CD14-positive monocyte (primary cell): Measurements from ENCODE around the gene TSHZ2. TPM values are rescaled to one million over a fixed set of nuclear protein-coding genes. Genes with fewer than 3 reads are reported as not detected.

Source experiments
- DNase-seq, 3 donors: peaks; one replicate each; pipeline ENCODE4 v3.0.0-alpha.2; 2011 to 2022
- H2AFZ ChIP-seq: 2 replicates; pipeline ENCODE4 v1.6.0; 2012; ENCODE audit warnings: mild to moderate bottlenecking, low read depth, low read length, inconsistent platforms; ENCODE audit not compliant: insufficient read depth, poor library complexity, severe bottlenecking
- H3K27ac ChIP-seq, 2 donors: 1 replicate in 1 of 2; 2 replicates in 1 of 2; pipeline ENCODE4 v1.5.1; 2012 to 2013; ENCODE audit warnings: low read length in 2 of 2, control low read depth in 1 of 2, inconsistent platforms in 1 of 2, low read depth in 1 of 2, mild to moderate bottlenecking in 1 of 2
- H3K27me3 ChIP-seq, 2 donors: one replicate each; pipeline versions ENCODE4 v1.6.0 to v1.6.1; 2011 to 2013; ENCODE audit warnings: low read length in 2 of 2; ENCODE audit not compliant: control insufficient read depth in 2 of 2, insufficient read depth in 2 of 2
- H3K36me3 ChIP-seq, 2 donors: replicated peaks in 1 of 2; 1 replicate in 1 of 2; 2 replicates in 1 of 2; pipeline versions ENCODE4 v1.5.1 to v1.6.1; 2012 to 2013; ENCODE audit warnings: low read length in 2 of 2, control low read depth in 1 of 2, inconsistent platforms in 1 of 2, mild to moderate bottlenecking in 1 of 2; ENCODE audit not compliant: insufficient read depth in 2 of 2, control insufficient read depth in 1 of 2
- H3K4me1 ChIP-seq, 2 donors: 1 replicate in 1 of 2; 2 replicates in 1 of 2; pipeline versions ENCODE4 v1.5.1 to v1.6.1; 2012 to 2013; ENCODE audit warnings: low read length in 2 of 2, control low read depth in 1 of 2, inconsistent platforms in 1 of 2, mild to moderate bottlenecking in 1 of 2, moderate library complexity in 1 of 2; ENCODE audit not compliant: insufficient read depth in 2 of 2, control insufficient read depth in 1 of 2
- H3K4me2 ChIP-seq: replicated peaks from 2 replicates; pipeline ENCODE3; 2012; ENCODE audit warnings: low read length, moderate library complexity, mild to moderate bottlenecking; ENCODE audit not compliant: poor library complexity, severe bottlenecking; ENCODE audit errors: extremely low read depth
- H3K4me3 ChIP-seq, 3 experiments: fragments of 200-600 bp in 1 of 3; sonication (generic) in 1 of 3; replicated peaks in 1 of 3; 1 replicate in 2 of 3; 2 replicates in 1 of 3; pipeline ENCODE4 v1.5.1; 2011 to 2013; ENCODE audit warnings: low read length in 3 of 3, mild to moderate bottlenecking in 3 of 3, control low read depth in 2 of 3, low read depth in 2 of 3, inconsistent platforms in 1 of 3, moderate library complexity in 1 of 3
- H3K79me2 ChIP-seq: 2 replicates; pipeline ENCODE4 v1.6.0; 2012; ENCODE audit warnings: mild to moderate bottlenecking, control low read depth, inconsistent platforms, low read length, moderate library complexity; ENCODE audit not compliant: insufficient read depth
- H3K9ac ChIP-seq: 2 replicates; pipeline ENCODE4 v1.6.0; 2017; ENCODE audit warnings: low read length, mild to moderate bottlenecking; ENCODE audit not compliant: insufficient read depth, poor library complexity, severe bottlenecking
- H3K9me3 ChIP-seq, 2 donors: replicated peaks in 1 of 2; 1 replicate in 1 of 2; 2 replicates in 1 of 2; pipeline versions ENCODE4 v1.5.1 to v1.6.1; 2012 to 2013; ENCODE audit warnings: low read length in 2 of 2, control low read depth in 1 of 2; ENCODE audit not compliant: control insufficient read depth in 1 of 2, insufficient read depth in 1 of 2
- H4K20me1 ChIP-seq: 2 replicates; pipeline ENCODE4 v1.6.0; 2012; ENCODE audit warnings: mild to moderate bottlenecking, low read length, control low read depth, moderate library complexity; ENCODE audit not compliant: insufficient read depth
- H3K27ac Mint-ChIP-seq, 7 donors: one replicate each; pipeline ENCODE4 v1.8.0; 2020; ENCODE audit warnings: mild to moderate bottlenecking in 7 of 7, mixed read lengths in 7 of 7, moderate library complexity in 6 of 7, inconsistent platforms in 2 of 7
- H3K27me3 Mint-ChIP-seq, 3 donors: one replicate each; pipeline ENCODE4 v1.8.0; 2021 to 2022; ENCODE audit warnings: low read depth in 3 of 3, mild to moderate bottlenecking in 3 of 3, mixed read lengths in 3 of 3, moderate library complexity in 3 of 3, inconsistent platforms in 1 of 3
- H3K36me3 Mint-ChIP-seq, 2 donors: one replicate each; pipeline ENCODE4 v1.8.0; 2020; ENCODE audit warnings: mixed read lengths in 2 of 2, inconsistent platforms in 1 of 2, mild to moderate bottlenecking in 1 of 2
- H3K4me1 Mint-ChIP-seq: one replicate; pipeline ENCODE4 v1.8.0; 2020; ENCODE audit warnings: mild to moderate bottlenecking, mixed read lengths
- H3K4me3 Mint-ChIP-seq, 2 donors: one replicate each; pipeline ENCODE4 v1.8.0; 2020; ENCODE audit warnings: mild to moderate bottlenecking in 2 of 2, mixed read lengths in 2 of 2, moderate library complexity in 1 of 2
- H3K9me3 Mint-ChIP-seq, 7 donors: one replicate each; pipeline ENCODE4 v1.8.0; 2020 to 2022; ENCODE audit warnings: mixed read lengths in 7 of 7, mild to moderate bottlenecking in 6 of 7, moderate library complexity in 6 of 7, inconsistent platforms in 2 of 7
- WGBS: methylation state at CpG from one replicate; pipeline ENCODE4 v1.1.5; 2013; ENCODE audit warnings: missing lambda C conversion rate; ENCODE audit not compliant: insufficient coverage; 5-methylcytosine and 5-hydroxymethylcytosine counted together
- intact Hi-C, 2 donors: fragments of 100-400 bp; cut with micrococcal nuclease; formaldehyde crosslinking; loops; one replicate each; pipeline versions ENCODE4 v1.15.0 to v1.15.1; 2023
- polyA plus RNA-seq, 3 donors: library from polyadenylated mRNA; depleted of rRNA in 1 of 3; unstranded in 2 of 3; stranded (reverse) in 1 of 3; fragments of 300-500 nt in 2 of 3; fragments of >200 nt in 1 of 3; fragmentation: Illumina TruSeq in 2 of 3; gene quantifications; 1 replicate in 2 of 3; 2 replicates in 1 of 3; pipeline ENCODE4 v1.2.3, GENCODE V29; 2012 to 2021
- TF ChIP-seq, protein P1 (sequence below): fragments of 200-600 bp; IDR thresholded peaks from one replicate; pipeline ENCODE4 v1.8.0; 2022; ENCODE audit warnings: antibody characterized with exemption, mild to moderate bottlenecking

Gene TSHZ2
- polyA plus RNA-seq, 3 donors: not detected

DNA sequence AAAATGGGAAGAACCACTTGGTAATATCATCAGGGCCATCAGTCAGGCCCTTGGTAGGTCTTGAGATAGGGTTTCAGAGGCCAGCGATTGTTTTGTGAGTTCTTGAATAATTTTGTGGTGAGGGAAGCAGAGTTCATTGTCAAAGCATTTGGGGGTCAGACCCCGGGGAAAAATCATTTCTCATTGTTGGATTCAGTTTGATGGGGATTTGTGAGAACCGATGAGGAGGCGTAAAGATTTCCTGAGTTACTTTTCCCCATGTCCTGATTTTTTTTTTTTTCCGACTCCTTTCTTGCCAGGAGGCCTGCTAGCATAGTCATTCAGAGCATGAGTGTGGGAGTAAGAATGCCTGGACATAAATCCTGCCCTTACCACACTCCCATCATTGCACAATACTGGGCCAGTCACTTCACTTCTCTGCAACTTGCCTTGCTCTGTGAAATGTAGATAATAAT lies 60.3 kb downstream of the TSHZ2 start:
- intact Hi-C loops: no loop called here
- H3K4me1 ChIP-seq: no peaks in the 10 kb centered on the region
- no peak overlapping the region for H2AFZ ChIP-seq
- Mint-ChIP-seq H3K9me3 (no peaks in the 10 kb centered on the region), H3K4me3 (no peak overlapping the region), H3K27ac (no peak overlapping the region), H3K36me3 (no peaks in the 10 kb centered on the region), H3K27me3 (peaks cover 2 to 9% (median 5%) of the 10 kb centered on the region in 3 donors), H3K4me1 (no peaks in the 10 kb centered on the region)
- TF ChIP-seq, protein P1, sequence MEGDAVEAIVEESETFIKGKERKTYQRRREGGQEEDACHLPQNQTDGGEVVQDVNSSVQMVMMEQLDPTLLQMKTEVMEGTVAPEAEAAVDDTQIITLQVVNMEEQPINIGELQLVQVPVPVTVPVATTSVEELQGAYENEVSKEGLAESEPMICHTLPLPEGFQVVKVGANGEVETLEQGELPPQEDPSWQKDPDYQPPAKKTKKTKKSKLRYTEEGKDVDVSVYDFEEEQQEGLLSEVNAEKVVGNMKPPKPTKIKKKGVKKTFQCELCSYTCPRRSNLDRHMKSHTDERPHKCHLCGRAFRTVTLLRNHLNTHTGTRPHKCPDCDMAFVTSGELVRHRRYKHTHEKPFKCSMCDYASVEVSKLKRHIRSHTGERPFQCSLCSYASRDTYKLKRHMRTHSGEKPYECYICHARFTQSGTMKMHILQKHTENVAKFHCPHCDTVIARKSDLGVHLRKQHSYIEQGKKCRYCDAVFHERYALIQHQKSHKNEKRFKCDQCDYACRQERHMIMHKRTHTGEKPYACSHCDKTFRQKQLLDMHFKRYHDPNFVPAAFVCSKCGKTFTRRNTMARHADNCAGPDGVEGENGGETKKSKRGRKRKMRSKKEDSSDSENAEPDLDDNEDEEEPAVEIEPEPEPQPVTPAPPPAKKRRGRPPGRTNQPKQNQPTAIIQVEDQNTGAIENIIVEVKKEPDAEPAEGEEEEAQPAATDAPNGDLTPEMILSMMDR: no peak
- H3K9me3 ChIP-seq: no peaks in the 10 kb centered on the region
- no peaks in the 10 kb centered on the region for H4K20me1 ChIP-seq
- H3K79me2 ChIP-seq: no peaks in the 10 kb centered on the region
- H3K4me2 ChIP-seq: no peak overlapping the region
- no peak overlapping the region for H3K4me3 ChIP-seq
- no peak for DNase-seq
- H3K36me3 ChIP-seq: no peaks in the 10 kb centered on the region
- no peaks in the 10 kb centered on the region for H3K27me3 ChIP-seq
- H3K9ac ChIP-seq: no peak overlapping the region
- H3K27ac ChIP-seq: no peak overlapping the region
- 66% methylated on average over 3 of the region's 5 CpGs for WGBS

DNA sequence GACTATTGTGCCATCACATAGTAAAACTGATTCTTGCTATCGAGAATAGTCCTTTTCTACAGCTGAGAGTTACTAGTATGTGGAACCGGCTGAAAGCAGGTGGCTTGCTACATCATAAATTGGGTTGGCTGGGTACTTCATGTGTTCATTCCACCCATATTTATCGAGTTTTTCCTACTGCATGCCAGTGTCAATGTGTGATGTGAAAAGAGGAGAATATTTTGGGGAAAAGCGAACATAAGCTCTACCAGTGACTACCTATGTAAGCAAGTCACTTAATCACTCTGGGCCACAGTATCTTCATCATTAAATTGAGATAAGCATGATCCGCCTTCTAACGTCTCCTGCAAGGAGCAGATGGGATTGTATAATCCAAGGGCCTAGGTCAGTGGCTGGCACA lies 61.0 kb downstream of the TSHZ2 start:
- H4K20me1 ChIP-seq: no peaks in the 10 kb centered on the region
- TF ChIP-seq, protein P1: no peak
- no peak overlapping the region for H3K4me2 ChIP-seq
- Mint-ChIP-seq H3K9me3 (no peaks in the 10 kb centered on the region), H3K4me1 (no peaks in the 10 kb centered on the region), H3K27ac (no peak overlapping the region), H3K27me3 (peaks cover 4 to 6% (median 5%) of the 10 kb centered on the region in 3 donors), H3K36me3 (no peaks in the 10 kb centered on the region), H3K4me3 (no peak overlapping the region)
- H3K4me1 ChIP-seq: no peaks in the 10 kb centered on the region
- no peaks in the 10 kb centered on the region for H3K79me2 ChIP-seq
- H3K4me3 ChIP-seq: no peak overlapping the region
- no peak overlapping the region for H3K9ac ChIP-seq
- H3K9me3 ChIP-seq: no peaks in the 10 kb centered on the region
- no peak overlapping the region for H3K27ac ChIP-seq
- no peaks in the 10 kb centered on the region for H3K27me3 ChIP-seq
- intact Hi-C loops: no loop called here
- 100% methylated on average over 2 of the region's 6 CpGs for WGBS
- H2AFZ ChIP-seq: no peak overlapping the region
- DNase-seq: no peak
- H3K36me3 ChIP-seq: no peaks in the 10 kb centered on the region
